GM19099 (cell line): ENCODE results near the gene DDX24.

Experiments
- POLR2A ChIP-seq: IDR thresholded peaks from 3 replicates; pipeline ENCODE4 v1.6.1; 2011; ENCODE audit warnings: low read depth; ENCODE audit not compliant: insufficient read length; ENCODE audit errors: extremely low read depth

DDX24 gene

DNA sequence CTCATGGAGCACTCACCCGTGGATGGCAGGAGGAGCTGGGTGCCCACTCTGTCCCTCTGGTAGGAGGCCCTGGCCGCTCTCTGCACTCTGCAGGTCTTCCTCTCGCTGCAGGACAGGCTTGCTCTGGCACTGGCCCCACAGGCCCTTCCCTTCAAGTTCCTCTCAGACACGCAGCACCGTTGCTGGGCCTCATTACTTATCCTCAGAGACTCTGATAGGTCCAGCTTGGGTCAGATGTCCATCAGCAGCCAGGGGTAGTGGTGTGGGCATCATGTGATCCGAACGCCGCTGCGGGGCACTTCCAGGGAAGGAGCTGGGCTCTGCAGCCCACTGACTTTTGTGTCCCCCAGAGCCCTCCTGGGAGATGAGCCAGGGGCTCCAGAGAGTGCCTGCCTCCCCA lies 43.0 kb downstream of the DDX24 start:
- no peak for TF ChIP-seq POLR2A

DNA sequence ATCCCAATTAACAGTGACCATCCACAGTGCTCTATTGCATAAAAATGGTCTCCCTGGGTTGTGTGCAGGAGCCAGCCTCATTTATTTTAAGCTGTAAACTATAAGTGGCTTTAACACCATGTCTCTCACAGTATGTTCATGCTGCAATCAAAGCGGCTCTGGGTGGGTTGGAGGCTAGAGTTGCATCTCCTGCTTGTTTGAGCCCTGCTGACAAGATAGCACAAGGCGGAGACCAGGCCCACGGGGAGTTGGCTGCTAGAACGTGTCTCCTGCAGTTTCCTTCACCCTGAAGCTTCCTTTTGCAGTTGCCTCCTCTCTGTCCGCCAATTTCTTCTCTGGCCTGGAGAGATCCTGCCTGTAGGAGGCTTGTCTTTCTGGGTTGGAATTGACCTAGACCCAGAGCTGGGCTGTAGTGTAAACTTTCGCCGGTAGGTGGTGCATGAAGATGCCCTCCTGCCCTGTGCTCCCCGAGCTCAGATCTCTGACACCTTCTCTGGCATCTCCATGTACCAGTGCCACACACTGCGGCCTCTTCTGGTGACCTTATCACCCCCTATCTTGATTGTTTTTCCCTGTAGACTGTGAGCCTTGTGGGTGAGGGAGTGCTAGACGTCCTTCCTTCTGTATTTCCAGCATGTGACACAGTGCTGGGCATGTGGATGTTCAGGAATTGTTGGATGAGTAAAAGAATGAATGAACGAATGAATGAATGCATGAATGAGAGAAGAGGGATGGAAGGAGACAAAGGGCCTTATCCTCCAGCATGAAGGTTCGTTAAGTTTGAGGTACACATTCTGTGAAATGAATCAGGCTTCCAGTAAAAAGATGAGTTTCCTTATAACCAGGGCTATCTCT lies 44.5 kb downstream of the DDX24 start:
- no peak for TF ChIP-seq POLR2A

DNA sequence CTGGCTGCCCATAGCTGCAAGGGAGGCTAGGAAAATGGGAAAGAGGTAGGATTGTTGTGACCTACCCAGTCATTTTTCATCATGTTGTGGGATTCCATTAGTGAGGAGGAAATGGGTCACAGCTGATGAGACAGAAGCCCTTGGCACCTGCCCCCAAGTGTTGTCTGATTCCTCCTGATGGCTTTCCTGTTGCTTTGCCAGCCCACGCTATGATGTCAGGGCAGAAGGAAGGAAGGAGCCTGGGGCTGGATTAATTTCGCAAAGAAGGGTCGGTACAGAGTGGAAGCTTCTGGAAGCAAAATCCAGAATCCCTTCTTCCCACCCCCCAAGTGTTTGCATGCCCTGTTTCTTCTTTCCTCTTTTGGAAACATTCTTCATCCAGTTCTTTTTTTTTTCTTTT lies 46.1 kb downstream of the DDX24 start:
- no peak for TF ChIP-seq POLR2A

DNA sequence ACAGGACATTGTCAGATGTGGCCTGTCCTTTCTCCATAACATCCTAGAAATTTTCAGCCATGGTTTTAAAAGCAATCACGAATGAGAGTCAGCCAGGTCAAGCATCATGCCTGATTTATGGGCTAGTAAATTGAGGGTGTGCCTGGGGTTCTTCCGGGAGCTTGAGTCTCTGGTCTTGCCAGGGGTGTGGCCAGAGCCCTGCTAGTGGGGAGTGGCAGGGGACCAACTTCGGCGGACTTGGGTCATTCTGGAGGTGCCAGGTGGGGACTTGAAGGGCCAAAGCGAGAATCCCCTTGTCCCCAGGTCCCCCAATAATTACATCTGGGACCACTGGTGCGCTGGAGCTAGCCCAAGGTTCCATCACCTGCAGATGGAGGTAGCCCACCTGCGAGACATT lies 49.1 kb downstream of the DDX24 start:
- no peak for TF ChIP-seq POLR2A

DNA sequence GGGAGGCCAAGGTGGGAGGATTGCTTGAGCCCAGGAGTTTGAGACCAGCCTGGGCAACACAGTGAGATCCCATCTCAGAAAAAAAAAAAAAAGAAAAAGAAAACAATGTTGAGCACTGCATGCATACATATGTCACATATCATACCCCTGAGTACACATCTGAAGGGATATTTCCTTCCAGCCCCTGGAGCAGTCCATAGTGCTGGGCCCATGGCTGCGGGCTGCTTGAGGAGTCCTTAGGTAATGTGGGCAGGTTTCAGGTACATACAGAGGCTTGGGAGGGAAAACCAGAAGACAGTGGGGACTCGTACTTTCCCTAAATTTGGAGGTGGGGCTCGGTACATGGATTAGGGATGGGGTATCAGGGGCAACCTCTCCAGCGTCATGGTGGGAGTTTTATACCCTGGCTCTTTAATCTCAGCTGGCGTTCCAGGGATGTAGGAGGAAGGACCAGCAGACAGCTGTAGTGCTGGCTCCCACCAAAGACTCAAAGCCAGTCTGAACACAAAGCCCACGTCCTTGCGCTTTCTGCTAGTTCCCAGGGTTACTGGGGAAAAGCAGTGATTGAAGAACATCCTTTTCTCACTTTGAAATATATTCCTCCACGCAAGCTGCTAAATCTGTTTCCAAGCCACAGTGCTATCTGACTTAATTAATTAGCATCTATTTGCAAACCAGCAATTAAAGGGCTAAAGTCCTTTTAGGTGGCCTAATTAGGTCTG lies 49.7 kb downstream of the DDX24 start:
- TF ChIP-seq POLR2A: no peak

DNA sequence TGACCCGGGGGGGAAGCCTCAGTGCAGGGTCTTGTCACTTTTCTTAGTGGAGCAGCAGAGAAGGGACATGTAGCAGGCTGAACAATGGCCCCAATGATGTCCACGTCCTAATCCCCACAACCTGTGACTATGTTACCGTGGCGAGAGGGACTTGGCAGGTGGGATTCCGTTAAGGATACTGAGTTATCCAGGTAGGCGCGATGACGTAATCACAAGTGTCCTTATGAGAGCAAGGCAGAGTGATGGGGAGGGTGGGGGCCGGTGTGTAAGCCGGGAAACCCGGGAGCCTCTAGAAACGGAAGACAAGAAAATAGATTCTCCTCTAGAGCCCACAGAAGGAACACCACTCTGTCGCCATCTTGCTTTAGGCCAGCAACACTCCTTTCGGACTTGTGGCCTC lies 50.4 kb downstream of the DDX24 start:
- no peak for TF ChIP-seq POLR2A

GRCh38 chr14:94029671-94030203 lies 51.3 kb downstream of the DDX24 start:
- no peak for TF ChIP-seq POLR2A

GRCh38 chr14:94029265-94029664 lies 51.7 kb downstream of the DDX24 start:
- TF ChIP-seq POLR2A: no peak

DNA sequence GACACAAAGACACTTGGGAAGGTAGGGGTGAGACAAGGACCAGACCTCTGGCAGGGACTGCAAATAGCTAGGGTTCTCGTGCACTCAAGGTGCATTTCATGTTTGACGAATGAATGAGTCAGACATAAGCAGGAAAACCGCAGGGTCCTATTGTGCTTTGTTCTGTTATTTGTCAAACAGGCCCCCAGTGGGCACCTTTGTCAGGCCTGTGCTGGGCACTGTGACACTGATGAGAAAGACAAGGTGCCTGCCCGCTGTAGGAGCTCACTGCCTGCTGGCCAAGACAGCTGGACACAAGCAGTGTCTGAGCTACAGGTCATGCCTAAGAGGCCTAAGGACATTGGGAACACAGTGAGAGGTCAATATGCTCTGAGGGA lies 52.6 kb downstream of the DDX24 start:
- no peak for TF ChIP-seq POLR2A

GRCh38 chr14:94027566-94028449 lies 53.2 kb downstream of the DDX24 start:
- no peak for TF ChIP-seq POLR2A

GRCh38 chr14:94026889-94027469 lies 54.0 kb downstream of the DDX24 start:
- no peak for TF ChIP-seq POLR2A

DNA sequence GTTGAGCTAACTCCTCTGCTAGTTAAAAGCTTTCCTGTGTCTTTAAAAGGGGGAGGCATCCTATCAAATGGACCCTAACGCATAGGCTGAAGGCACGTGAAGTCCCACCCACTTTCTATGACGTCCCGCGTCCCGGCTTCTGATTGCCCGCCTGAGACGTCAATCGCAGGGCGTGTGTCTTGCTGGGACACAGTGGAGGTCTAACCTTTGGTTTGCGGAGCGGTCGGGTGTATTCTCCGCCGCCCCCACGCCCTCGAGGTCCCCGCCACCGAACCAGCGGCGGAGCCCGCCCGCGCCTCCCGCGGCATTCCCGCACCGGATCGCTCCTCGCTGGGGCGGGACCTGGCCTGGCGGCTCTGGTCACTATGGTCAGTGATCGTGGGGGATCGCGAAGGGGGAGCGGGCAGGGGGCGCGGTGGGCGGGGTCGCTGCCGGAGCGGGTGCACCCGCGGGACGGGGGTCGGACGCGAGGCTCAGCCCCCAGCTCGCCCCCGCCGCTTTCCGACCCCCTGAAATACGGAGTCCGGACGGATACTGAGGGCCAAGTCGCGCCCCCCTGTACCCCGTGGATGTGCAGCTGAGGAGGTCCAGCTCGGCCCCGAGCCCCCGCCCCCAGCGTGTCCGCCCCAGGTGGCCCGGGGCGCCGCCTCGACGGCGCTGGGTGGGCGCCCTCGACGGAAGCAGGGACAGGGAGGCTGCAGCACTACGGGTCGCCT lies 54.7 kb downstream of the DDX24 start, which contains the start of gene OTUB2:
Gene OTUB2 (plus strand): TSS at position 168 of the 716 bp plus-strand sequence. CDS start 198 bp downstream, at position 366.
- no peak for TF ChIP-seq POLR2A

- no peak for TF ChIP-seq POLR2A
Observed at GRCh38 chr14:94025720-94026119, 55.3 kb downstream of the DDX24 start.

DNA sequence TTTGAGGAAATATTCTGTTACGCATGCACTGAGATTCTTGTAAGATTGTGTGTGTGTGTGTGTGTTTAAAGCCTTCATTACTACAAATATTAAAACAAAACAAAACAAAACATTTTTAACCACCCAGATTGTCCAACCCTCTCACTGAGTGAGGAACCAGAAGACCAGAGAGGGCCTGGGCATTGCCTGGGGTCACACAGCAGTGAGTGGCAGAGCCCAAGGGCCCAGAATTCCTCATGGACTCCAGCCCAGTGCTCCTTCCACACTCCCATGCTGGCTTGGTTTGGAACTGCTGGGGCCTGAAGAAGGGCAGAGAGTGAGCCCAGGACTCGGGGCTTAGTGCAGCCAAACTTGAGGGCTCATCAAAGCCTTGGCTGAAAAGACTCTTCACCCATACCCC lies 56.5 kb downstream of the DDX24 start:
- TF ChIP-seq POLR2A: no peak
